Esophagus mucosa (tissue), 1 donor: Measurements from ENCODE around the gene ZGRF1. TPM values are rescaled to one million over a fixed set of nuclear protein-coding genes. Genes with fewer than 3 reads are reported as not detected.
"Not testable (repeated sequence)": the region's sequence is repeated elsewhere in the genome, so short reads cannot be mapped to it uniquely, and the experiment has no call there.

Experiments
- ATAC-seq: fragments of 200-7000 bp; cut with Tn5 transposase; one replicate; pipeline ENCODE4 v1.9.1; 2020
- total RNA-seq: library from RNA; stranded (reverse); gene quantifications from one replicate; pipeline ENCODE4 v1.2.4, GENCODE V29; 2023
- donor health status: DM: yes; HTN: yes; CAD: no.

ZGRF1 gene
- total RNA-seq, 1 donor from 2014 or later: 5.2 TPM

GRCh38 chr4:112514647-112515197 is 122.0 kb downstream of the ZGRF1 start:
- ATAC-seq: peak; percentile 31

- no peak for ATAC-seq
These were observed 122.6 kb downstream of the ZGRF1 start for GRCh38 chr4:112513971-112514646.

- no peak for ATAC-seq
These were observed 124.9 kb downstream of the ZGRF1 start for GRCh38 chr4:112511803-112512118.

GRCh38 chr4:112511093-112511802 is 125.5 kb downstream of the ZGRF1 start:
- ATAC-seq: no peak

- ATAC-seq: no peak
These were observed 126.2 kb downstream of the ZGRF1 start for GRCh38 chr4:112510291-112511092.

- no peak for ATAC-seq
These were observed 127.2 kb downstream of the ZGRF1 start for GRCh38 chr4:112509243-112510141.

- ATAC-seq: no peak
These were observed 128.4 kb downstream of the ZGRF1 start for GRCh38 chr4:112508356-112508755.

- no peak for ATAC-seq
These were observed 131.9 kb downstream of the ZGRF1 start for GRCh38 chr4:112504807-112505206.

- no peak for ATAC-seq
These were observed 133.8 kb downstream of the ZGRF1 start for GRCh38 chr4:112502871-112503270.

GRCh38 chr4:112492321-112492720 is 144.4 kb downstream of the ZGRF1 start:
- no peak for ATAC-seq

- ATAC-seq: not testable (repeated sequence)
These were observed 145.9 kb downstream of the ZGRF1 start for GRCh38 chr4:112490808-112491207.

Other genes with a start within 250 kb of the ZGRF1 start
- gene NEUROG2, start 120.7 kb downstream of the ZGRF1 start, total RNA-seq: not detected
- 22.8 TPM for gene LARP7, start 234 bp upstream of the ZGRF1 start, total RNA-seq